ENCODE data around the gene CSAD.

GRCh38 chr12:53226815-53227214, 46.1 kb upstream of the CSAD start:
- no peak for TF ChIP-seq POLR2AphosphoS5 (IDR thresholded peaks at IDR 0.05; ENCODE audit: borderline replicate concordance, low read depth, low read length)
- TF ChIP-seq EZH2 (IDR thresholded peaks at IDR 0.05) = no peak
- TF ChIP-seq FOXP2 (optimal IDR thresholded peaks at IDR 0.05; ENCODE audit: control extremely low read depth, extremely low read length, insufficient read depth) = no peak

All from SK-N-MC (cell line).